Parathyroid adenoma (tissue), 2 donors: ENCODE results near the gene ATRAID.

Experiments
- H2AFZ ChIP-seq: fragments of 300-600 bp; sonication (generic); one replicate; pipeline ENCODE4 v1.7.0; 2017; ENCODE audit warnings: antibody characterized with exemption, mild to moderate bottlenecking
- H3K27ac ChIP-seq: fragments of 300-600 bp; sonication (generic); one replicate; pipeline ENCODE4 v1.7.0; 2017
- H3K27me3 ChIP-seq: fragments of 300-600 bp; sonication (generic); one replicate; pipeline ENCODE4 v1.7.0; 2017; ENCODE audit warnings: low read length; ENCODE audit not compliant: control insufficient read depth, insufficient read depth
- H3K36me3 ChIP-seq: fragments of 300-600 bp; sonication (generic); one replicate; pipeline ENCODE4 v1.7.0; 2017; ENCODE audit warnings: low read length; ENCODE audit not compliant: control insufficient read depth, insufficient read depth
- H3K4me1 ChIP-seq: fragments of 300-600 bp; sonication (generic); one replicate; pipeline ENCODE4 v1.7.0; 2017; ENCODE audit warnings: control low read depth
- H3K4me2 ChIP-seq: fragments of 300-600 bp; sonication (generic); one replicate; pipeline ENCODE4 v1.7.0; 2017; ENCODE audit warnings: low read length
- H3K4me3 ChIP-seq: fragments of 300-600 bp; sonication (generic); one replicate; pipeline ENCODE4 v1.7.0; 2017; ENCODE audit warnings: low read depth, low read length
- H3K79me2 ChIP-seq: fragments of 300-600 bp; sonication (generic); one replicate; pipeline ENCODE4 v1.7.0; 2017; ENCODE audit warnings: control low read depth
- H3K9ac ChIP-seq: fragments of 300-600 bp; sonication (generic); one replicate; pipeline ENCODE4 v1.7.0; 2017; ENCODE audit warnings: mild to moderate bottlenecking
- H3K9me3 ChIP-seq: fragments of 300-600 bp; sonication (generic); one replicate; pipeline ENCODE4 v1.7.0; 2017; ENCODE audit warnings: low read length; ENCODE audit not compliant: control insufficient read depth
- TF ChIP-seq, protein P1 (sequence below): fragments of 300-600 bp; sonication (generic); IDR thresholded peaks from one replicate; pipeline ENCODE4 v1.7.0; 2017; ENCODE audit warnings: antibody characterized with exemption, mild to moderate bottlenecking
- donor health status: primary hyperparathyroidism.

The ATRAID gene

DNA sequence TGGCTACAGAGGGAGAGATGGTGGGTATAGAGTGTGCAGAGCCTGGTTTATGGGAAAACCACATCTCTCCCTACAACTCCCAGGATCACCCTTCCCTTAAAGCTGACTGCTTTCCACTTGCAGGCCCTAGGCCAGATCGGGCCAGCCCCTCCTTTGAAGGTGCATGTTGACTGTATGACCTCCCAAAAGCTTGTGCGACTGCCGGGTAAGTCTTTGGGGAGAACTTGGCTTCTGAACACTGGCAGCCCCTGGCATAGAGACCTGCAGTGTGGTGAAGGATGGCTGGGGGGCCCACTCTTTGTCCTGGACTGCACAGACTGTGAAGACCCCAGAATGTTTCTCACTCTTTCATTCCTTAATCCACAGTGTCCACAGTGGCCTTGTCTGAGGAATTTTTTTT lies 24.8 kb downstream of the ATRAID start:
- TF ChIP-seq, protein P1, sequence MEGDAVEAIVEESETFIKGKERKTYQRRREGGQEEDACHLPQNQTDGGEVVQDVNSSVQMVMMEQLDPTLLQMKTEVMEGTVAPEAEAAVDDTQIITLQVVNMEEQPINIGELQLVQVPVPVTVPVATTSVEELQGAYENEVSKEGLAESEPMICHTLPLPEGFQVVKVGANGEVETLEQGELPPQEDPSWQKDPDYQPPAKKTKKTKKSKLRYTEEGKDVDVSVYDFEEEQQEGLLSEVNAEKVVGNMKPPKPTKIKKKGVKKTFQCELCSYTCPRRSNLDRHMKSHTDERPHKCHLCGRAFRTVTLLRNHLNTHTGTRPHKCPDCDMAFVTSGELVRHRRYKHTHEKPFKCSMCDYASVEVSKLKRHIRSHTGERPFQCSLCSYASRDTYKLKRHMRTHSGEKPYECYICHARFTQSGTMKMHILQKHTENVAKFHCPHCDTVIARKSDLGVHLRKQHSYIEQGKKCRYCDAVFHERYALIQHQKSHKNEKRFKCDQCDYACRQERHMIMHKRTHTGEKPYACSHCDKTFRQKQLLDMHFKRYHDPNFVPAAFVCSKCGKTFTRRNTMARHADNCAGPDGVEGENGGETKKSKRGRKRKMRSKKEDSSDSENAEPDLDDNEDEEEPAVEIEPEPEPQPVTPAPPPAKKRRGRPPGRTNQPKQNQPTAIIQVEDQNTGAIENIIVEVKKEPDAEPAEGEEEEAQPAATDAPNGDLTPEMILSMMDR, result no peak

DNA sequence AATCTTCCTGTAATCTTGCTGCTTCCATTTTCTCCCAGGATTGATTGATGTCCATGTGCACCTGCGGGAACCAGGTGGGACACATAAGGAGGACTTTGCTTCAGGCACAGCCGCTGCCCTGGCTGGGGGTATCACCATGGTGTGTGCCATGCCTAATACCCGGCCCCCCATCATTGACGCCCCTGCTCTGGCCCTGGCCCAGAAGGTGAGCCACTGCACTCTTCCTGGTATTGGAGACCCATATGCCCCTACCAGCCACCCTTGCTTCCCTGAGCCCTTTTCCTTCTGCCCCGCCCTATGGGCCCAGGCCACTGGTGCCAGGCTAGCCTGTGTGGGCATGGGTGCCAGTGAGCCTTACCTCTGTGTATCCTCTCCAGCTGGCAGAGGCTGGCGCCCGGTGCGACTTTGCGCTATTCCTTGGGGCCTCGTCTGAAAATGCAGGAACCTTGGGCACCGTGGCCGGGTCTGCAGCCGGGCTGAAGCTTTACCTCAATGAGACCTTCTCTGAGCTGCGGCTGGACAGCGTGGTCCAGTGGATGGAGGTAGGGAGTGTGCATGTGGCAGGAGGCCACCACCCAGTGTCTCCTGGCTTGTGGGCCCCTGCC lies 25.6 kb downstream of the ATRAID start:
- Histone ChIP-seq H3K27me3 (no peaks in the 10 kb centered on the region), H2AFZ (no peak overlapping the region), H3K9me3 (no peaks in the 10 kb centered on the region), H3K9ac (no peak overlapping the region), H3K4me3 (no peak overlapping the region), H3K27ac (no peak overlapping the region), H3K79me2 (no peaks in the 10 kb centered on the region), H3K4me2 (no peak overlapping the region), H3K36me3 (no peaks in the 10 kb centered on the region), H3K4me1 (no peaks in the 10 kb centered on the region)
- TF ChIP-seq, protein P1, result no peak

More for the DNA sequence above, 24.8 kb downstream of the ATRAID start:
- Histone ChIP-seq H3K27ac (no peak overlapping the region), H3K9ac (no peak overlapping the region), H3K79me2 (no peaks in the 10 kb centered on the region), H3K27me3 (no peaks in the 10 kb centered on the region), H3K4me2 (no peak overlapping the region), H3K9me3 (no peaks in the 10 kb centered on the region), H3K4me1 (no peaks in the 10 kb centered on the region), H3K36me3 (no peaks in the 10 kb centered on the region), H2AFZ (no peak overlapping the region), H3K4me3 (no peak overlapping the region)

DNA sequence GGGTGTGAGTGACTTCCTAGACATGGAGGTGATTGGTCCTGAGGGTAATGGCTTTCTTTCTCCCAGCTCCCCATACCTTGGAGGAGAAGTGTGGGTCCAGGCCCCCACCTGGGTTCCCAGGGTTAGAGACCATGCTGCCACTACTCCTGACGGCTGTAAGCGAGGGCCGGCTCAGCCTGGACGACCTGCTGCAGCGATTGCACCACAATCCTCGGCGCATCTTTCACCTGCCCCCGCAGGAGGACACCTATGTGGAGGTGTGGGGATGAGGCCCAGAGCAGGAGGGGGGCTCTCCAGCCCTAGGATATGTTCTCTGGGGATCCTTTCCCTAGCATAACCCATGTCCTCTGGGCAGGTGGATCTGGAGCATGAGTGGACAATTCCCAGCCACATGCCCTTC lies 27.1 kb downstream of the ATRAID start:
- Histone ChIP-seq H3K4me2 (no peak overlapping the region), H3K9me3 (no peaks in the 10 kb centered on the region), H3K4me1 (no peaks in the 10 kb centered on the region), H3K36me3 (no peaks in the 10 kb centered on the region), H3K27ac (no peak overlapping the region), H3K27me3 (no peaks in the 10 kb centered on the region), H3K4me3 (no peak overlapping the region), H2AFZ (no peak overlapping the region), H3K79me2 (no peaks in the 10 kb centered on the region), H3K9ac (no peak overlapping the region)
- TF ChIP-seq, protein P1, result no peak

DNA sequence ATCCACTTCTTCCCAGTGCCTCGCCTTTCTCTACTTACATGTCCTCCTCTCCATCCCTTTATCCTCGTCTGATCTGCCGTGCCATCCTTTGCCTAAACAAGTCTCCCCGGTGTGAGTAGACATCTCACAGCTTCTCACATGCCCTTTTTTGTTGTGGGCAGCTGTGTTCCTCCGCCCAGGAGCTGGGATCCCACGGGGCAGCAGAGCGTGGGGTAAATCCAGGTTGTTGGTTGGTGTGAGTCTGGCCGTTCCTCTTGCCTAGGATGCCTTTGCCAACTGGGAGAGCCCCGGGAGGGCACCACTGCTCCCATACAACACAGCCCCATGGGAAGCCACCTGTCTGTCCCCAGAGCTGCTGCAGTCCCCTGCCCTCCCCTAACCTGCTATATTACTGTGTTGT lies 28.6 kb downstream of the ATRAID start:
- H3K9ac ChIP-seq, result no peak overlapping the region
- H2AFZ ChIP-seq, result no peak overlapping the region
- no peak overlapping the region for H3K4me2 ChIP-seq
- H3K36me3 ChIP-seq, result no peaks in the 10 kb centered on the region
- TF ChIP-seq, protein P1, result no peak
- no peaks in the 10 kb centered on the region for H3K27me3 ChIP-seq
- H3K79me2 ChIP-seq, result no peaks in the 10 kb centered on the region
- no peak overlapping the region for H3K27ac ChIP-seq
- H3K4me1 ChIP-seq, result no peaks in the 10 kb centered on the region
- no peak overlapping the region for H3K4me3 ChIP-seq
- H3K9me3 ChIP-seq, result no peaks in the 10 kb centered on the region
